Stimulated activated naive CD8-positive, alpha-beta T cell treated with anti-CD3 and anti-CD28 coated beads, Interleukin-15, Interleukin-2, amounts not matched to agents 100 ng/mL and 50 ng/mL, for 24 hours (primary cell): ENCODE results near the gene RCAN3.

ENCODE experiments used
- H3K27ac Mint-ChIP-seq: one replicate; pipeline ENCODE4 v1.8.0; 2021; ENCODE audit warnings: mild to moderate bottlenecking, mixed read lengths
- H3K27me3 Mint-ChIP-seq: one replicate; pipeline ENCODE4 v1.8.0; 2021; ENCODE audit warnings: mixed read lengths
- H3K36me3 Mint-ChIP-seq: one replicate; pipeline ENCODE4 v1.8.0; 2021; ENCODE audit warnings: low read depth, mixed read lengths
- H3K4me1 Mint-ChIP-seq: one replicate; pipeline ENCODE4 v1.8.0; 2021; ENCODE audit warnings: low read depth, mixed read lengths
- H3K4me3 Mint-ChIP-seq: one replicate; pipeline ENCODE4 v1.8.0; 2021; ENCODE audit warnings: mild to moderate bottlenecking, mixed read lengths
- H3K9me3 Mint-ChIP-seq: one replicate; pipeline ENCODE4 v1.8.0; 2021; ENCODE audit warnings: mixed read lengths

The RCAN3 gene

DNA sequence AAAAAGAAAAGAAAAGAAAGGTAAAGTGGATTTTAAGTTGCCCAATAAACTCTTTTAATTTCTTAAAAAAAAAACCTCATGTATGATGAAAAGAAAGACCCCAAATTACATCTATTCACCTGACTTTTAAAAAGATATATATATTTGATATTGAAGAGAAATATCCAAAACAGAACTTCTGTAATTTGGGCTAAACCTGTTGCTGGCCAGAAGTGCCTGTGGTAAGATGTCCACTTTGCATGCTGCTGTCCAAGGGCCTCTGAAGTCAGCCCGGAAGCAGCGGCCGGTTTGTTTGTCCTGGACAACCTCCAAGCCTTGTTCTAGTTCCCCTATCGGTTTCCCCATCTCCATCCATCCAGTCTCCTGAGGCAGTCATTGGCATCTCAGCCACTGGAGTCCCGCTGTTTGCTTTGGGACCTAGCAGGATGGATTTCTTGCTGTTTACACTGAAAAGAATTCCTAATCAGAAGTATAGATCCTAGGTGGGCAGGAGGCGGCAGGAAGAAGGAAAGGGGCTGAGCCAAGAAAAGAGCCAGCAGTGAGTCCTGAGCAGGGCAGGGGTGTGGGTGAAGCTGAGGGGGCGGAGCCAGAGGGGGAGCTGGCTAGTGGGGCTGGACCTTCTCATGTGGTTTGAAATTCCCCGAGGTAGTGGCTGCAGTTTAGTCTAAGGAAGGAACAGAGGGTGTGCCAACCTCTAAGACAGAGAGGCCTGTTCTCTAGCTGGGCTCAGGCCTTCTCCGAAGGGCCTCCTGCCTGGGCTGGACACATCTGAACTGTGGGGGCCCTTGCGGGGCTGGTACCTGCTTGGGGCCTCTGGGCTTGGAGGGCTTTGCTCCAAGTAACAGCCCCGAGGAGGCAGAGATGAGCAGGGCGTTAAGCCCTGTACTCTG, 56.5 kb downstream of the RCAN3 start:
- H3K36me3 Mint-ChIP-seq = no peaks in the 10 kb centered on the region
- peaks cover 18% of the 10 kb centered on the region for H3K4me1 Mint-ChIP-seq
- peaks cover 16% of the 10 kb centered on the region for H3K27me3 Mint-ChIP-seq

DNA sequence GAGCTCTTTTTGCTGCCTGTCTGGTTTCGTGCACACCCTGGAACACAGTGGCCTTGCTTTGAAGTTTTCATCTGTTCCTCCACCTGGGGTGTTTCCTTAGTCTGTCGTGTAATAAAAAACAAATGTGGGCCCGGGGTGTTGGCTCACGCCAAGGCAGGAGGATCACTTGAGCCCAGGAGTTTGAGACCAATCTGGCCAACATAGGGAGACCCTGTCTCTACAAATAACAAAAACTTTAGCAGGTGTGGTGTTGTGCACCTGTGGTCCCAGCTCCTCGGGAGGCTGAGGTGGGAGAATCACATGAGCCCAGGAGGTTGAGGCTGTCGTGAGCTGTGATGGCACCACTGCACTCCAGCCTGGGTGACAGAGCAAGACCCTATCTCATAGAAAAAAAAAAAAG, 57.7 kb downstream of the RCAN3 start:
- Mint-ChIP-seq H3K4me1 (peaks cover 17% of the 10 kb centered on the region), H3K27me3 (peaks cover 15% of the 10 kb centered on the region), H3K9me3 (no peaks in the 10 kb centered on the region), H3K4me3 (no peak overlapping the region), H3K36me3 (no peaks in the 10 kb centered on the region), H3K27ac (no peak overlapping the region)

More for the DNA sequence above, 56.5 kb downstream of the RCAN3 start:
- Mint-ChIP-seq H3K4me3 (no peak overlapping the region), H3K9me3 (no peaks in the 10 kb centered on the region), H3K27ac (no peak overlapping the region)

DNA sequence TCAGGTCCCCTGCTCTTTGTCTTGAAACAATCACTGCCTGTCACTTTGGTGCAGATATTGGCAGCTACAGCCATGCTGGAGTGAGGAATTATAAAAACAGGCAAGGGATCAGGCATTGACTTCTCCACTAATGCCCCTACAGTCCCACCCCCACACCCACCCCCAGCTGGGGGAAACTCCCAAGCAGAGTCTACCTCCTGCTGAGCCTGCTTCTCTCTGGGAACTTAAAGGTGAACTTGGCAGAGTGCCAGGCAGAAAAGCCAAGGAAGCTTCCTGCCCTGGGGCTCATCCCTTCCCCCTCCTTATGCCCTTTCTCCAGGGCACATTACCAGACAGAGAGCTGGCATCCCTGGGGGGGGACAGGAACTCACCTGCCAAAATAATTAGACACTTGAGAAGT, 60.0 kb downstream of the RCAN3 start:
- Mint-ChIP-seq H3K9me3 (no peaks in the 10 kb centered on the region), H3K4me3 (no peak overlapping the region), H3K36me3 (no peaks in the 10 kb centered on the region), H3K4me1 (peaks cover 5% of the 10 kb centered on the region), H3K27ac (no peak overlapping the region), H3K27me3 (no peaks in the 10 kb centered on the region)

DNA sequence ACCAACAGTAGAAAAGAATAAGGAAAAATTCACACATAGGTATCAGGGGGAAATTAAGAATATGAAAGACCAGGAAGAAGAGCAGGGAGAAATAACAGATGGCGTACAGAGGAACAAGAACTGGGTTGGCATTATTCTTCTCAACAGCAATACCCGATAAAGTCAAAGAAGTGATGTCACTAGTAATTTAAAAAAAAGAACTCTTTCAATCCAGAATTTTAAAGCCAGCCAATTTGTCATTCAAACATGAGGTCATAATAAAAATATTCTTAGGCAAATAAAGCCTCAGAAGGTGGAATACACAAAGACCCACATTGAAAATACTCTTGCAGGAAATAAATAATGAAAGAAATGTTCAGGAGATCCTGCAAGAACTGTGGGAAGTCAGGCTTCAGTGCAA, 62.1 kb downstream of the RCAN3 start:
- Mint-ChIP-seq H3K4me3 (no peak overlapping the region), H3K9me3 (no peaks in the 10 kb centered on the region), H3K27me3 (no peaks in the 10 kb centered on the region), H3K27ac (no peak overlapping the region), H3K4me1 (peaks cover 5% of the 10 kb centered on the region), H3K36me3 (no peaks in the 10 kb centered on the region)

- H3K4me3 Mint-ChIP-seq = no peak overlapping the region
- H3K27me3 Mint-ChIP-seq = no peaks in the 10 kb centered on the region
- H3K9me3 Mint-ChIP-seq = no peaks in the 10 kb centered on the region
- H3K36me3 Mint-ChIP-seq = no peaks in the 10 kb centered on the region
- no peak overlapping the region for H3K27ac Mint-ChIP-seq
- H3K4me1 Mint-ChIP-seq = peaks cover 5% of the 10 kb centered on the region
Measured at GRCh38 chr1:24566236-24566867, 63.7 kb downstream of the RCAN3 start.

DNA sequence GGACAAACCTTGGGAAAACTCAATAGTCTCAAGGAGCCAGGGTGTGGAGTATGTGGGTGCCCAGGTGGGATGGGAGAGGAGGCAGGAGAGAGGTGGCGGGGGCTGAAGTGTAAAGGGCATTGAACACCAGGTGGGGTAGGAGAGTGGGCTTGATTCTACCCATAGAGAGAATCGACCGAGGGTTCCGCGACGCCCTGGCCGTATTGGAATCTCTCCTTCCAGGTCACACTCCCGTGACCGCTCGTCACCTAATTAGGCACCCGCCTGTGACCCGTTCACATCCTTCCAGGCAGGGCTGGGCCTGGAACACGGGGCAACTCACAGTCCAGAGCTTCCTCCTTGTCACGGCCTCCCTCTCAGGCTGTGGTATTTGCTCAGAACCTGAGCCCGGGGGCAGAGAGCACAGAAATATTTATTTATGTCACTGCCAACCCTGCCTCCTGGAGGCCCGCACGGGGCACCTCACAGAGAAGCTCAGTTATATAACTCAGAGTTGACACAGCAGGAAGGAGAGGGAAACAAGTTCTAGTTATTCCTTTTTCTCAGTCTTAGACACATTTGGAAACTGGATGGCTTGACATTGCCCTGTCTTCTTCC, 65.3 kb downstream of the RCAN3 start:
- no peak overlapping the region for H3K4me3 Mint-ChIP-seq
- H3K4me1 Mint-ChIP-seq = peaks cover 17% of the 10 kb centered on the region
- no peaks in the 10 kb centered on the region for H3K36me3 Mint-ChIP-seq
- no peaks in the 10 kb centered on the region for H3K9me3 Mint-ChIP-seq
- no peak overlapping the region for H3K27ac Mint-ChIP-seq
- H3K27me3 Mint-ChIP-seq = no peaks in the 10 kb centered on the region

GRCh38 chr1:24568475-24568874, 65.8 kb downstream of the RCAN3 start:
- H3K4me1 Mint-ChIP-seq = peaks cover 17% of the 10 kb centered on the region
- no peaks in the 10 kb centered on the region for H3K9me3 Mint-ChIP-seq

GRCh38 chr1:24570265-24571125, 67.9 kb downstream of the RCAN3 start:
- no peak overlapping the region for H3K27ac Mint-ChIP-seq
- H3K27me3 Mint-ChIP-seq = no peaks in the 10 kb centered on the region

More at GRCh38 chr1:24568475-24568874, 65.8 kb downstream of the RCAN3 start:
- no peak overlapping the region for H3K27ac Mint-ChIP-seq
- H3K36me3 Mint-ChIP-seq = no peaks in the 10 kb centered on the region
- no peak overlapping the region for H3K4me3 Mint-ChIP-seq
- H3K27me3 Mint-ChIP-seq = no peaks in the 10 kb centered on the region

DNA sequence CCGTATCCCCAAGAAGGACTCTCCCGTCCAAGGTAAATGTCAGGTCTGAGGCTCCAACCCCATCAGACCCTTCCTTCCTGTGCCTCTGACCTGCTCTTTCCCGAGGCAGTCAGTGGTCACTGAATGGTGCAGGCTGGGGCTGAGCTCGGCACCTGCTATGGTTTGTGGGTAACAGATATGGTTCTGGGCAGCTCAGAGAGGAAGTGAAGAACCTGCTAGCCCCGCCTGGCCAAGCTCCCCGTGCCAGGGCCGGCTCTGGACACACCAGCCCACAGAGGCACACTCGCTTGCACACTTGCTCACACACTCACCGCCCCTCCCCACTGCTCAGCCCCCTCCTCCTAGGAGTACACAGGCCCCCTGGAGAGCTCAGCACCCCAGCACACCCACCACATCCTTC, 69.7 kb downstream of the RCAN3 start:
- H3K4me1 Mint-ChIP-seq = peaks cover 12% of the 10 kb centered on the region
- H3K9me3 Mint-ChIP-seq = no peaks in the 10 kb centered on the region
- peak overlapping the region; percentile 79 for H3K27ac Mint-ChIP-seq
- no peak overlapping the region for H3K4me3 Mint-ChIP-seq
- H3K27me3 Mint-ChIP-seq = no peaks in the 10 kb centered on the region
- no peaks in the 10 kb centered on the region for H3K36me3 Mint-ChIP-seq

More at GRCh38 chr1:24570265-24571125, 67.9 kb downstream of the RCAN3 start:
- H3K4me1 Mint-ChIP-seq = peaks cover 17% of the 10 kb centered on the region
- no peaks in the 10 kb centered on the region for H3K9me3 Mint-ChIP-seq
- no peaks in the 10 kb centered on the region for H3K36me3 Mint-ChIP-seq
- no peak overlapping the region for H3K4me3 Mint-ChIP-seq

- no peaks in the 10 kb centered on the region for H3K9me3 Mint-ChIP-seq
- no peaks in the 10 kb centered on the region for H3K36me3 Mint-ChIP-seq
- no peak overlapping the region for H3K27ac Mint-ChIP-seq
- H3K27me3 Mint-ChIP-seq = no peaks in the 10 kb centered on the region
- peaks cover 12% of the 10 kb centered on the region for H3K4me1 Mint-ChIP-seq
- H3K4me3 Mint-ChIP-seq = no peak overlapping the region
Measured at GRCh38 chr1:24575905-24576587, 73.4 kb downstream of the RCAN3 start.

- Mint-ChIP-seq H3K4me1 (no peaks in the 10 kb centered on the region), H3K4me3 (no peak overlapping the region), H3K27ac (no peak overlapping the region), H3K9me3 (no peaks in the 10 kb centered on the region), H3K36me3 (no peaks in the 10 kb centered on the region), H3K27me3 (no peaks in the 10 kb centered on the region)
Measured at GRCh38 chr1:24578846-24579245, 76.2 kb downstream of the RCAN3 start.

GRCh38 chr1:24580756-24581155, 78.1 kb downstream of the RCAN3 start:
- no peaks in the 10 kb centered on the region for H3K27me3 Mint-ChIP-seq
- H3K4me3 Mint-ChIP-seq = no peak overlapping the region
- peaks cover 5% of the 10 kb centered on the region for H3K4me1 Mint-ChIP-seq
- H3K27ac Mint-ChIP-seq = no peak overlapping the region
- no peaks in the 10 kb centered on the region for H3K9me3 Mint-ChIP-seq
- H3K36me3 Mint-ChIP-seq = no peaks in the 10 kb centered on the region

DNA sequence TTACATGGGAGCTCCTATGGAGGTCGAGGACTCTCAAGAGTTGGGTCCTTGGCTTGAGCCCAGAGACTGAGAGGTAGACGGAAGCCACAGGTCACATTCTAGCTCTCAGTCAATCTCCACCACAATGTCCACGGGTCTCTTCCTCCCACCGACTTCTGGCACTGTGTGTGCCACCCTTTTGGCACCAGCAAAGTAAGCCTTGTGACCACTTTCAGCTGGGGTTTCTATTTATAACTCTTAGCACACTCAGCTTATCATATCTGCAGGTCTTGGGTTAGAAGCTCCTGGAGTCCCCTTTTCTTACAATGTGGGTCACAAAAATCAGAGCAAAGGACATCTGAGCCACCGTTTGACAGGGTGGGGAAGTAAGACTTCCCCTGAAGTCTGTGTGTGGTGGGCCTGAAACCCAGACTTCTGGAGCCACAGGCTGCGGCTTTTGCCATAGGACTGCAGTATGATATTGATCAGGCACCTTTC, 81.6 kb downstream of the RCAN3 start:
- Mint-ChIP-seq H3K4me3 (no peak overlapping the region), H3K27ac (no peak overlapping the region), H3K36me3 (no peaks in the 10 kb centered on the region), H3K9me3 (no peaks in the 10 kb centered on the region), H3K4me1 (peaks cover 11% of the 10 kb centered on the region), H3K27me3 (no peaks in the 10 kb centered on the region)

DNA sequence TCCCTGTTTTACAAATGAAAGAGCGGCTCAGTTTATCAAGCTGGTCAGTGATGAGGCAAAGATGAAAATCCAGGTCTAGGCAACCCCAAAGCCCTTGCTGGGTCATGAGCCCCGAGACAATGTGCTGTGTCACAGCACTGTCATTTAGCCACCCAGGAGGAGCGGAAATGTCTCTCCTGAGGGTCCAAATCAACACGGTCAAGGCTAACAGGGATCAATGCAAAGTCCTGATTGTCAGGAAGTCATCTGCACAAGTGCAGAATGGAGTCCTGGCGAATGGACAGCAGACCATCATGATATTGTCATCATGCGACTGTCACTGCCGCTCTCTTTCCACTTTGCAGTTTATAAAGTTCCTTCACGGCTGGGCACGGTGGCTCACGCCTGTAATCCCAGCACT, 83.5 kb downstream of the RCAN3 start:
- peaks cover 11% of the 10 kb centered on the region for H3K4me1 Mint-ChIP-seq
- no peak overlapping the region for H3K27ac Mint-ChIP-seq
- H3K4me3 Mint-ChIP-seq = no peak overlapping the region
- no peaks in the 10 kb centered on the region for H3K9me3 Mint-ChIP-seq
- H3K27me3 Mint-ChIP-seq = no peaks in the 10 kb centered on the region
- H3K36me3 Mint-ChIP-seq = no peaks in the 10 kb centered on the region
